Coronary artery (tissue), 2 donors: ENCODE measurements around the gene FBXL4.

ENCODE experiments used
- DNase-seq: peaks from one replicate; pipeline ENCODE4 v3.0.0-alpha.2; 2017; ENCODE audit warnings: low spot score
- H3K27ac ChIP-seq, 2 donors: fragments of 200-600 bp; sonication (generic); one replicate each; pipeline ENCODE4 v1.5.1; 2016 to 2019
- H3K4me3 ChIP-seq: fragments of 200-600 bp; sonication (generic); 2 replicates; pipeline ENCODE4 v1.5.1; 2016; ENCODE audit warnings: mild to moderate bottlenecking, moderate library complexity
- TF ChIP-seq, protein P1 (sequence below): fragments of 200-600 bp; sonication (generic); IDR thresholded peaks from one replicate; pipeline ENCODE4 v1.5.1; 2019; ENCODE audit warnings: antibody characterized with exemption

FBXL4 gene

GRCh38 chr6:98827295-98828159 lies 120.2 kb downstream of the FBXL4 start:
- no peak overlapping the region for H3K27ac ChIP-seq
- H3K4me3 ChIP-seq: peak overlapping the region; percentile 44
- DNase-seq: no peak
- TF ChIP-seq, protein P1, sequence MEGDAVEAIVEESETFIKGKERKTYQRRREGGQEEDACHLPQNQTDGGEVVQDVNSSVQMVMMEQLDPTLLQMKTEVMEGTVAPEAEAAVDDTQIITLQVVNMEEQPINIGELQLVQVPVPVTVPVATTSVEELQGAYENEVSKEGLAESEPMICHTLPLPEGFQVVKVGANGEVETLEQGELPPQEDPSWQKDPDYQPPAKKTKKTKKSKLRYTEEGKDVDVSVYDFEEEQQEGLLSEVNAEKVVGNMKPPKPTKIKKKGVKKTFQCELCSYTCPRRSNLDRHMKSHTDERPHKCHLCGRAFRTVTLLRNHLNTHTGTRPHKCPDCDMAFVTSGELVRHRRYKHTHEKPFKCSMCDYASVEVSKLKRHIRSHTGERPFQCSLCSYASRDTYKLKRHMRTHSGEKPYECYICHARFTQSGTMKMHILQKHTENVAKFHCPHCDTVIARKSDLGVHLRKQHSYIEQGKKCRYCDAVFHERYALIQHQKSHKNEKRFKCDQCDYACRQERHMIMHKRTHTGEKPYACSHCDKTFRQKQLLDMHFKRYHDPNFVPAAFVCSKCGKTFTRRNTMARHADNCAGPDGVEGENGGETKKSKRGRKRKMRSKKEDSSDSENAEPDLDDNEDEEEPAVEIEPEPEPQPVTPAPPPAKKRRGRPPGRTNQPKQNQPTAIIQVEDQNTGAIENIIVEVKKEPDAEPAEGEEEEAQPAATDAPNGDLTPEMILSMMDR: no peak

GRCh38 chr6:98825600-98826230 lies 122.0 kb downstream of the FBXL4 start:
- no peak overlapping the region for H3K27ac ChIP-seq

GRCh38 chr6:98824902-98825599 lies 122.7 kb downstream of the FBXL4 start:
- TF ChIP-seq, protein P1: no peak
- DNase-seq: no peak
- Histone ChIP-seq H3K4me3 (peak overlapping the region; percentile 33), H3K27ac (no peak overlapping the region)

More at GRCh38 chr6:98825600-98826230, 122.0 kb downstream of the FBXL4 start:
- H3K4me3 ChIP-seq: no peak overlapping the region
- no peak for DNase-seq
- TF ChIP-seq, protein P1: no peak

DNA sequence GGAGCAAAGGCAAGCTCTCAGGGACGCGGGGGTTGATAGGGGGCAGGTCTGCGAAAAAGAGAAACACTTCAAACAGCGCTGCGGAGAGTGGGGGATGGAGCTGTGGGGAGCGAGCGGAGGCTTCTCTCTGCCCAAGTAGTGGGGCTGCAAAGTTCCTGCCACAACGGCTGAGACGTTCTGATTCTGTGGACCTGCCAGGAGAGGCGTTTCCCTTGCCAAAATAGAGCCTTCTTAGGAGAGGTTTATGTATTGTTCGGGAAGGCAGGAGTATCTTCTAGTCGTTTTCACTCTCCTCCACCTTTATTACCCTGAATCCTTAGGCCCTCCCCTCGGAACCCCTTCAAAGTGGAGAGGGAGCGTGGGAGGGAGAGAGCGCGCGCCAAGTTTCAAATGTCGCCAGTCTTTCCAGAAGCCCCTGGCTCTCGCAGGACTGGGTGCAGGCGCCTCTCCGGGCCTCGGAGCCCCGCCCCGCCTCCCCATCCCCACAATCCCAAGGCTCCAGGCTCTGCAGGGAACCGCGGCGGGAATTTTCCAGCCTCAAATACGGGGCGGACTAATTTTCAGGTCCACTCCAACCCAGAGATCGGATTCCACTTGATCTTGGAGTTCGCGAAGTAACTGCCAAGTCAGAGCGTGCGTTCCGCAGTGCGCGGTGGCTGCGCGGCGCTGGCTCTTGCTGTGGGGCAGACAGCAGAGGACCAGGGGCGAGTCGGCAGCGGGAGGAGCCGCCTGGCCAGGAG lies 123.4 kb downstream of the FBXL4 start:
- TF ChIP-seq, protein P1: no peak
- peak overlapping the region; percentile 33 for H3K4me3 ChIP-seq
- no peak for DNase-seq
- no peak overlapping the region for H3K27ac ChIP-seq

GRCh38 chr6:98823428-98824161 lies 124.2 kb downstream of the FBXL4 start:
- H3K4me3 ChIP-seq: peak overlapping the region; percentile 33
- no peak for DNase-seq
- TF ChIP-seq, protein P1: no peak

GRCh38 chr6:98821756-98822405 lies 125.9 kb downstream of the FBXL4 start:
- TF ChIP-seq, protein P1: no peak
- H3K4me3 ChIP-seq: no peak overlapping the region
- no peak for DNase-seq

More at GRCh38 chr6:98823428-98824161, 124.2 kb downstream of the FBXL4 start:
- H3K27ac ChIP-seq: no peak overlapping the region

More at GRCh38 chr6:98821756-98822405, 125.9 kb downstream of the FBXL4 start:
- no peak overlapping the region for H3K27ac ChIP-seq
